ENCODE data around the gene MAP4K4.

GRCh38 chr2:101794141-101794540 lies 96.6 kb downstream of the MAP4K4 start:
- TF ChIP-seq CTCF (IDR thresholded peaks at IDR 0.05; ENCODE audit: poor library complexity) (no peak), EZH2 (IDR thresholded peaks at IDR 0.05; ENCODE audit: borderline replicate concordance) (no peak), EZH2phosphoT487 (IDR thresholded peaks at IDR 0.05; ENCODE audit: low read depth, severe bottlenecking, unreplicated experiment) (no peak)
